ENCODE data around the gene GNB2.

GNB2 gene

GRCh38 chr7:100726996-100727761 lies 53.6 kb downstream of the GNB2 start:
- no peak for DNase-seq
- CTCF ChIA-PET: interaction anchor here (0.9 to 5.9 kb wide), 5 partner anchors 21 to 168 kb away, joined by 3 to 50 read pairs (median 3); partner anchors contain the start of gene POP7
- Mint-ChIP-seq H3K27ac (no peak overlapping the region), H3K27me3 (peaks cover 62% of the 10 kb centered on the region), H3K4me3 (no peak overlapping the region), H3K9me3 (no peaks in the 10 kb centered on the region), H3K4me1 (peaks cover 3% of the 10 kb centered on the region), H3K36me3 (no peaks in the 10 kb centered on the region)

DNA sequence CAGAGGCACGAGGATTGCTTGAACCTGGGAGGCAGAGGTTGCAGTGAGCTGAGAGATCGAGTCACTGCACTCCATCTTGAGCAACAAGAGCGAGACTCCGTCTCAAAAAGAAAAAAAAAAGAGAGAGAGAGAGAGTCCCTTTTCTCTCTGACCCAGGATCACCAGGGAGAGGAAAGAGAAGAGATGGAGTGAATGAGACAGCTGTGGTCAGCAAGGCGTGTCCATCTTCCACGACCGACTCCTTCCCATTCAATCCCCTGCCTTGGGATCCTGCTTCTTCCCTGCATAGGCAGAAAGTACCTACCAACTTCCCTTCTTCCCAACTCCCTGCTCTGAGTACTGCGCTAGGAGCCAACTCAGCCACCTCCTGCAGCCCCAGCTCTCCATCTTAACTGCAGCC lies 54.7 kb downstream of the GNB2 start:
- DNase-seq: no peak
- peaks cover 58% of the 10 kb centered on the region for H3K27me3 Mint-ChIP-seq
- peak overlapping the region; percentile 34 for H3K27ac Mint-ChIP-seq
- H3K9me3 Mint-ChIP-seq: no peaks in the 10 kb centered on the region
- H3K4me1 Mint-ChIP-seq: peaks cover 3% of the 10 kb centered on the region
- CTCF ChIA-PET: interaction anchor here (1.0 to 1.2 kb wide), 2 partner anchors 23 to 57 kb away, joined by 3 read pairs; no protein-coding TSS in a partner anchor
- H3K36me3 Mint-ChIP-seq: no peaks in the 10 kb centered on the region
- H3K4me3 Mint-ChIP-seq: no peak overlapping the region
